PFSK-1 (cell line): ENCODE data around the gene PAPLN.

Experiments
- POLR2AphosphoS5 ChIP-seq: IDR thresholded peaks from 2 replicates; pipeline ENCODE4 v1.6.1; 2012; ENCODE audit warnings: low read depth, mild to moderate bottlenecking, control low read depth, low read length, moderate library complexity
- TAF1 ChIP-seq: IDR thresholded peaks from 2 replicates; pipeline ENCODE4 v1.6.1; 2012; ENCODE audit warnings: low read length, control low read depth, borderline replicate concordance; ENCODE audit not compliant: insufficient read depth
- TF ChIP-seq, protein P1 (sequence below), 2 experiments: IDR thresholded peaks; 2 replicates each; pipeline versions ENCODE4 v1.6.1 to v1.8.0; 2011 to 2012; ENCODE audit warnings: low read depth in 2 of 2, low read length in 2 of 2, control low read depth in 1 of 2, inconsistent platforms in 1 of 2, mild to moderate bottlenecking in 1 of 2, moderate library complexity in 1 of 2; ENCODE audit not compliant: insufficient read depth in 1 of 2

DNA sequence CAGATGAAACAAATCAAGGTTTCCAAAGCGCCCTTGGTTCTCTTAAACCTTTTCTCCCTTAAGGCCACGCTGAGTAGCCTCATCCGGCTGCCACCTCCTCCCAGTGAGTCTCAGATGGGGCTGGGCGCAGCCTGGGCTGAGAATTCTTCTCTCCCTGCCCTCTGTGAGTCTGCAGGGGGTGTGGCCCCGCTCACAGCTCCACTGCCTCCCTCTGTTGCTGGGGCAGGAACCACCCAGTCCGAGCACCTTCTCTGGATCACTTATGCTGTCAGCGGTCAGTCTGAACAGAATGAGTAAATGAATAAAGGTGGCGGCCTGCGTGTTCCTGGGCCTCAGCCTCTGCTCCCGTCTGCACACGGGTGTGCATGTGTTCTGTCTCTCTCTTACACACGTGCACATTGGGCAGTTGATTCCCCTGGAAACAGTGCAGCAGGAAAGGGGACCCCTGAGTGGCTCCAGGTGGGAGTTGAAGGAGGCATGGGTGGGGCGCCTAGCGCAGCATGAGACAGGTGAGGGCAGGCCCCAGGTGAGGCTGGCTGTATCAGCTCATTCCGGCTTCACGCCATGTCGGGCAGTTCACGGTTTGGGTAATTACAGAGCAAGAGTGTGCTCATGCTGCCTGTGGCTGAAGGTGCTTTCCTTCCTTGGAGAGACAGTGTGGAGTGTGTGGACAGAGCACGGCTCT, 4.3 kb downstream of the PAPLN start:
- TF ChIP-seq POLR2AphosphoS5 (no peak), TAF1 (no peak)
- TF ChIP-seq, protein P1, sequence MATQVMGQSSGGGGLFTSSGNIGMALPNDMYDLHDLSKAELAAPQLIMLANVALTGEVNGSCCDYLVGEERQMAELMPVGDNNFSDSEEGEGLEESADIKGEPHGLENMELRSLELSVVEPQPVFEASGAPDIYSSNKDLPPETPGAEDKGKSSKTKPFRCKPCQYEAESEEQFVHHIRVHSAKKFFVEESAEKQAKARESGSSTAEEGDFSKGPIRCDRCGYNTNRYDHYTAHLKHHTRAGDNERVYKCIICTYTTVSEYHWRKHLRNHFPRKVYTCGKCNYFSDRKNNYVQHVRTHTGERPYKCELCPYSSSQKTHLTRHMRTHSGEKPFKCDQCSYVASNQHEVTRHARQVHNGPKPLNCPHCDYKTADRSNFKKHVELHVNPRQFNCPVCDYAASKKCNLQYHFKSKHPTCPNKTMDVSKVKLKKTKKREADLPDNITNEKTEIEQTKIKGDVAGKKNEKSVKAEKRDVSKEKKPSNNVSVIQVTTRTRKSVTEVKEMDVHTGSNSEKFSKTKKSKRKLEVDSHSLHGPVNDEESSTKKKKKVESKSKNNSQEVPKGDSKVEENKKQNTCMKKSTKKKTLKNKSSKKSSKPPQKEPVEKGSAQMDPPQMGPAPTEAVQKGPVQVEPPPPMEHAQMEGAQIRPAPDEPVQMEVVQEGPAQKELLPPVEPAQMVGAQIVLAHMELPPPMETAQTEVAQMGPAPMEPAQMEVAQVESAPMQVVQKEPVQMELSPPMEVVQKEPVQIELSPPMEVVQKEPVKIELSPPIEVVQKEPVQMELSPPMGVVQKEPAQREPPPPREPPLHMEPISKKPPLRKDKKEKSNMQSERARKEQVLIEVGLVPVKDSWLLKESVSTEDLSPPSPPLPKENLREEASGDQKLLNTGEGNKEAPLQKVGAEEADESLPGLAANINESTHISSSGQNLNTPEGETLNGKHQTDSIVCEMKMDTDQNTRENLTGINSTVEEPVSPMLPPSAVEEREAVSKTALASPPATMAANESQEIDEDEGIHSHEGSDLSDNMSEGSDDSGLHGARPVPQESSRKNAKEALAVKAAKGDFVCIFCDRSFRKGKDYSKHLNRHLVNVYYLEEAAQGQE (IDR thresholded peaks at IDR 0.05; ENCODE audit: insufficient read depth in 1 of 2, low read depth in 2 of 2, low read length in 2 of 2), result no peak
